Jurkat, Clone E6-1 (cell line): ENCODE measurements around the gene HOXB6.

Experiments used
- DNase-seq: peaks from one replicate; pipeline ENCODE4 v3.0.0-alpha.2; 2011; ENCODE audit warnings: low read depth, low spot score
- H3K4me3 ChIP-seq: 2 replicates; pipeline ENCODE4 v1.5.1; 2011; ENCODE audit warnings: mild to moderate bottlenecking, low read length, control low read depth, moderate library complexity

The HOXB6 gene

DNA sequence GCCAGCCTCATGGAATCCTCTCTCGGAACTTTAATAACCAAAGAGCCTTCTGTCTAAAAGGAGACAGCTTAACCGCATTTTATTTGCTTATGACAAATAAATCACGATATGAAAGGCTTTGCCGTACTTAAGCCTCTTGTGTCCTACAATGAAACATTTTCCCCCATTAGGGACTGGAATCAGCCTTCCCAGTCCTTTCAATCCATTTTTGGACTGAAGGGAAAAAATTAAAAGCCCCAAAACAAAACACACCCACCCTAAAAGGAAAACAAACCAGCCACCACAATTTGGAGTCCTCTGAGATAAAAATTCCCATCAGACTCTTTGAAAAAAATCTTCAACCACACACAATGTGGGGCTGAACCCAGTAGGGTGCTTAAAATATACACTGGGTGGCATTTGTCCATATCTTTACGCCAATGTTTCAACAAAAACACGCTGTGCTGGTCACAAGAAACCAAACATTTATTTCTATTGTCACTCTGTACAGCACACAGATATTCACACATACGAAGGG, 29.7 kb downstream of the HOXB6 start:
- no peak for DNase-seq
- H3K4me3 ChIP-seq, result no peak overlapping the region

DNA sequence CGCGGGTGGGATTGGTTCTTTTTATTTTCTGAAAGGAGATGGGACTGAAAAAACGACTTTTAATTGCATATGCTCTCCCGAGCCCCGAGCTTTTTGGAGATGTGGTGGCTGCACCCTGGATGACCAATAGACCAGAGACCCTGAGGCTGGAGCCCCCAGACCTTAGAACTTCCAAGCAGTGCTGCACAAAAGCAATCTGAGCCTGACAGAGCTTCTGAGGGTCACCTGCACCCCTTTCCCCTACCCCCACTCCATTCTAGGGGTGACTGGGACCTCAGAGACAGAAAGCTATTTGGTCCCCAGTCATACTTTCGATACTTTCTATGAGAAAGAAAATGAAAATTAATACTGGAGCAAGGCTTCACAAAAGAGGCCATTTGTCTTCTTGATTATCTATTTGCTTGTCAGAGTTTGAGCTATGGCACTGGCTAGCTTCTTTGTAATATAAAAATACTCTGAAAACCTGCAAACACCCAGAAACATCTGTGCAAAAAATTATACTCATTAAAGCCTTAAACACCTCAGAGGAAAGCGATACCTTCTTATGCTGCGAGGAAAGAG, 30.2 kb downstream of the HOXB6 start:
- no peak overlapping the region for H3K4me3 ChIP-seq
- no peak for DNase-seq

GRCh38 chr17:48571826-48572417, 32.9 kb downstream of the HOXB6 start:
- no peak overlapping the region for H3K4me3 ChIP-seq
- DNase-seq, result no peak

- DNase-seq, result no peak
- H3K4me3 ChIP-seq, result no peak overlapping the region
Measured at GRCh38 chr17:48571024-48571818, 33.6 kb downstream of the HOXB6 start.

GRCh38 chr17:48570325-48571023, 34.3 kb downstream of the HOXB6 start:
- no peak for DNase-seq
- no peak overlapping the region for H3K4me3 ChIP-seq

DNA sequence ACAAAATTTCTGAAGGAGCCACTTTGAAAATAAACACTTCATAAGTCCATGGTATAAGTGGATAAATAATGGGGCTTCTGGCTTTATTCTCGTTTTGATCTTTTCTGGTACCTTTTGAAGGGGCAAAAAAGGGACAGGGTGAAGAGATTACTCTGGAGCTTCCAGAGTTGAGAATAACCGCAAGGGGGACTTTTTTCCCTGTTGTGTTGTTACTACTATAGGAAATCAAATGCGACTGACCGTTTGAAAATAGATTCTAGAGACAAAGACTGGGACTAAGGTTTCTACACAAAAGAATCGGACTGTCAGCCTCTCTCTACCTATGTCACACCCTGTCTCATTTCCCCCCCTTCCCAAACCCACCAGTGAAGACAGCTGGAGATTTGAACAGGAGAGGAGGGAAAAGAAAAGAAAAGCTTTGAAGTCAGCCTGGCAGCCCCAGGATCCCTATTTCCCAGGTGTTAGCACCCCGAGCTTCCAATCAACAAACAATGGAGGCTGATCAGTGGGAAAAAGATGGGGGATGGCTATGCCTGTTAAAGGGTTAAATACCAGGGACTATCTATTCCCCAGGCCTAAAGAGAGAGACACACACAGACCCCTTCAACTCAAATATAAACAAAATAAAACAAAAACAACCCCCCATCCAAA, 35.0 kb downstream of the HOXB6 start:
- H3K4me3 ChIP-seq, result no peak overlapping the region
- no peak for DNase-seq

- no peak for DNase-seq
- H3K4me3 ChIP-seq, result no peak overlapping the region
Measured at GRCh38 chr17:48569240-48569582, 35.6 kb downstream of the HOXB6 start.

- no peak overlapping the region for H3K4me3 ChIP-seq
- DNase-seq, result no peak
Measured at GRCh38 chr17:48568499-48569239, 36.1 kb downstream of the HOXB6 start.

DNA sequence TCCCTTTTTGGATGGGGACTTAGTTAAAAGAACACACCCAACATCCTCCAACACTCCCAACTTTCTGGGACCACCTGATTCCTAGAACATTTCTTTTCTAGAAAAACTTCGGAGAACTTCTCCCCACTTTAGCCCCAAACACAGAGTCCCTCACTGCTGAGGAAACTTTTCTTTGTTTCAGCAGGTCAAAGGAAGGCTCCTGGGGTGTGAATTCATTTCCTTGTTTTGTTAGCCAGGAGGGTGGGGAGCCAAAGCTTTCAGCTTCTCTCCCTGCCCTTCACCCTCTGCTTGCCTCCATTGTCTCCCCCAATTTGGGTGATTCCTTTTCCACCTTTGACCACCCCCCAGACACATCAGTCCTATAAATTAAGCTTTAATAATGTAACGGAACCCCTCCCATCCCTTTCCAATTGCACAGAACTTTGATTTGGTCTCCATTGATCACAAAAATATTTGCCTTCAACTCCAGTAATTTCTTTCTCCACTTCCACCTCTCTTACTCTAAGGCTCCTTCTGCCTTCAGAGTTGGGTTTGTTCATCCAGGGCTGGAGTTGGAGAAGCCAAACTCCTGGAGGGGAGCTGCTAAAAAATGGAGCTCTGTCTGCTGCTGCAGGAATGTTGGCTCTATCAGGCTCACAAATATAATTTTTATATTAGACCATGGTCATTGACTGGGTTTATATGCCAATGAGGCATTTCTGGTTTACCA, 37.0 kb downstream of the HOXB6 start:
- DNase-seq, result no peak
- no peak overlapping the region for H3K4me3 ChIP-seq

DNA sequence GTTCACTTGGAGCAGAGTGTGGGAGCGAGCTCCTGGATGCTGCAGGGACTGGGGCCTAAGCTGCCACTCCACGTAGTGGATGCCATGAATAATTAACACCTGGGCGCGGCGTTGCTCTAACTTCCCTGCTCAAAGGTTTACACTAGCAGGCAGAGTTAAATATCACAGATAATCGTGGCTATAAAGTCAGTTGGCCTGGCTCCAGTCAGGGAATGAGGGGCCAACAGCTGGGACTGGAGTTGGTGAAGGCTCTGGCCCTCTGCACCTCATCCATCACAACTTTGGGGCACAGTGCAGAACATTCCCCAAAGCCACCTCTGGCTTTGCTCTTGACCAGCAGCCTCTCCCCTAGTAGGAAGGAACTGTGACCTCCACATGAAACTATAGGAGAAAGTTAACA, 37.6 kb downstream of the HOXB6 start:
- no peak for DNase-seq
- no peak overlapping the region for H3K4me3 ChIP-seq

- no peak overlapping the region for H3K4me3 ChIP-seq
- no peak for DNase-seq
Measured at GRCh38 chr17:48566717-48567116, 38.1 kb downstream of the HOXB6 start.

GRCh38 chr17:48565925-48566710, 38.7 kb downstream of the HOXB6 start:
- no peak for DNase-seq

DNA sequence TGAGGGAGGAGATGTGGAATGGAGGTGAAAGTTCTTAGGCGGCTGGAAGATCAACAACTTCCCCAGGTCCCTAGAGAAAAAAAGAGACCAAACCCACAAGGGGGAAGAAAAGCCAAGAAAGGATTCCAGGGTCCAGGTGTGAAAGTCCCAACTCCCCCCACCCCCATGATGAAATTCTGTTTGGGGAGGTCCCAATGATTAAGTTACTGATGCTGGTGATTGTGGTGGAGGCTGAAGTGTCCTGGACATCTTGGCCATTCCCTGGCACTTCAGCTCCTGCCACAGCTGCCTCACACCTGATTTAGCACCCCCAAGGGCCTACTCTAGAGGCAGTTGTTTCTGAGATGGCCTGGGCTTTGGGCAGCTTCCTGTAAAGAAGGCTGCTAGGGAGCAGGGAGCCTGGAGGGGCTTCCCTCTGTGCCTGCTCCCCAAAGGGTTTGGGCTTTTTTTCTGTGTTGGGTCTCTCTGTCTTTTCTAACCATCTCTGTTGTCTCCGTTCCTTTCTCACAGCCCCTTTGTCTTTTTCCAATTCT, 39.7 kb downstream of the HOXB6 start:
- H3K4me3 ChIP-seq, result peak overlapping the region; percentile 51
- no peak for DNase-seq

More at GRCh38 chr17:48565925-48566710, 38.7 kb downstream of the HOXB6 start:
- H3K4me3 ChIP-seq, result no peak overlapping the region

GRCh38 chr17:48564188-48565021, 40.4 kb downstream of the HOXB6 start:
- no peak for DNase-seq

DNA sequence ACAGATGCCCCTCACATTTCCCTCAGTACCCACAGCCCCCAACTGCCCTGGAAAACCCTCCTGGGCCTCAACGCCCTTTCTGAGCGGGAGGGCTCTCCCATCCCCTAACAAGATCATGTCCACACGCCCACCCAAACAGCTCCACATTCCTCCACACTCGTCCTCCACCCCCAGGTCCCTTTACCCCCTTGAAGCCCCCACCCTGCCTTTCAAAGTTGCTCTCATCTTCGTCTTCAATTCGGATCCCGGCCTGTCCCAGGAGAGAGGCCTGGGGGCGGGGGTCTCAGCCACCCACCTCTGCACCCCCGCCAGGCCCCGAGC, 41.0 kb downstream of the HOXB6 start:
- H3K4me3 ChIP-seq, result peak overlapping the region; percentile 51
- no peak for DNase-seq

More at GRCh38 chr17:48564188-48565021, 40.4 kb downstream of the HOXB6 start:
- peak overlapping the region; percentile 51 for H3K4me3 ChIP-seq

DNA sequence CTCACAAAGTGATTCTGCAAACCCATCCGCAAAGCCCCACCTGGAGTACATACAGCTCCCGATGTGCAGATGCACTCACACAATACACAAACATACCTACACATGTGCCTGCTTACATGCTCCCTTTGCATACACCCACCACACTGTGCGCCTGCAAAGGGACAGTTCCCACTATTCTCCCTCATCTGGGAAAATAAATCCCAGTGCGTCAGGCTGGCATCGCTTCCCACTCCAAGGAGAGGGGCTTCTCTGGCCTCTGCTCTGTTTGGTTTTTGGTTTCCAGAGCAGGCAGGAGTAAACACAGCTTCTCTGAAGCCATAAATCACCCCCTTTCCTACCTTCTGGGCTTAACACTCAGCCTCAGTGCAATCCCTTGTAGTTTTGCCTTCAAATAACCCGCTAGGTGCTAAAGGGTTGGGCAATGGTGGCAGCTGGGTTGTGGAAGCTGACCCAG, 41.4 kb downstream of the HOXB6 start:
- H3K4me3 ChIP-seq, result peak overlapping the region; percentile 51
- no peak for DNase-seq
